Limb (tissue), 2 donors: ENCODE results near the gene BAIAP3.
"Not testable (repeated sequence)": the region's sequence is repeated elsewhere in the genome, so short reads cannot be mapped to it uniquely, and the experiment has no call there.

ENCODE experiments used
- DNase-seq, 2 donors: peaks; one replicate each; pipeline ENCODE4 v3.0.0-alpha.2; 2016; ENCODE audit errors: extremely low spot score in 2 of 2

BAIAP3 gene

DNA sequence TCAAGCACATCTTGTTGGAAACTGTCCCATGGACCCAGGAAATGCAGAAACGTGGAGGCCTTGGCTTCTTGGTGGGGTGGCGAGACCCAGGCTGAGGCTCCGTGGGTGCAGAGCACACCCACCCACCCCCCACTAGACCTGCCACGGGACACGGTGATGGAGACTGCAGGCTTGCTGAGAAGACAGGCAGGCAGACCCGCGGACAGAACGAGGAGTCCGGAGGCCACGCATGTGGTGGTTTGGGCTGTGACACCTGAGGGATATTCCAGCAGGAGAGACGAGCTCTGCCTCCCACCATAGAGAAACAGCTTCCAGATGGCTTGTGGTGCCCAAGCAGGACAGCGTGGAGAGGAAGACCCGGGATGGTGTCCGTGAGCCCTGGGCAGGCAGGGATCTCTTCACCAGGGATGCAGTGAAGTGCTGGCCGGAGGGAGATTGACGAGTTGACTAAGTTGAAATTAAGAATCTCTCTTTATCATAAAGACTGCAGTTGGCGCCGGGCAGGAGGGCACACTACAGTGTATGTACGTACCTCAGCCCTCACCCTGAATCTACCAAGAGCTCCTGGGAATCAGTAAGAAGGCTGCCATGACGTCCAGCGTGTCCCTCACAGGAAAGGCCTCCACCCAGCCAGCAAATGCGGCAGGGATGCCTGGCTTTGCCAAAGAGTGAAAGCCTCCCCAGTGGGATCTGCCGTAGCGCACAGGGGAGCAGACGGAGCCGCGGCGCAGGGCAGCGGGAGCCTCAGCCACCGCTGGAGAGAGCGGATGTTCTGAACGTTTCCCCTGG is 15.8 kb upstream of the BAIAP3 start:
- DNase-seq = no peak

DNA sequence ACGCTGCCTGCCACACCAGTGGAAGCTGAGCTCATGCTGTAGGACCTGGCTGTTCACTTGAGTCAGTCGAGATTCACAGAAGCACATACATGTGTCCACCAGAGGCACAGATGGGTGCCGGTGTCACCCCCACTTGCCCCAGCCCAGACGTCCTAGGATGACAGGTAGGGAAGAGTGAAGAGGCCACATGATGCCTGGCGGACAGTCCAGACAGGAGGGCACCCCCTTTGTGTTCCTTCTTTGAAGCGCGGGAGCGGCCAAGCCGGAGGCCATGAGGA is 15.2 kb upstream of the BAIAP3 start:
- no peak for DNase-seq

DNA sequence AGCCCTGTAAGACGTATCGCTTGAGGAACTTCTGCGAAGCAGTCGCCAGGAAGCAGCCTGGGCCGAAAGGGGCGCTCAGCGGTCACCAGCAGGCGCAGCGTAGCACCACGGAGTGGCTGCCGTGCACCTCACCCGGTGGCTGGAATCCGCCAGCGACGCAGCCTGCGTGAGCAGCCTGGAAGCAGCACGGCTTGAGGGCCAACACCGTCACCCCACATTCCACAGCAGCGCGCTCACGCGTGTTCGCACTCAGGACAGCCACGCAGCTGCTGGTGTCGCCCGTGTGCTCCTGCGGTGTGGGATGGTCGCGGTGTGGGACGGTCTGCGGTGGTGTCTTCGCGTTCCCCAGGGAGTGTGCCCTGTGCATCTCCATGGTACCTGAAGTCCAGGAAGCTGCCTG is 14.4 kb upstream of the BAIAP3 start:
- DNase-seq = no peak

DNA sequence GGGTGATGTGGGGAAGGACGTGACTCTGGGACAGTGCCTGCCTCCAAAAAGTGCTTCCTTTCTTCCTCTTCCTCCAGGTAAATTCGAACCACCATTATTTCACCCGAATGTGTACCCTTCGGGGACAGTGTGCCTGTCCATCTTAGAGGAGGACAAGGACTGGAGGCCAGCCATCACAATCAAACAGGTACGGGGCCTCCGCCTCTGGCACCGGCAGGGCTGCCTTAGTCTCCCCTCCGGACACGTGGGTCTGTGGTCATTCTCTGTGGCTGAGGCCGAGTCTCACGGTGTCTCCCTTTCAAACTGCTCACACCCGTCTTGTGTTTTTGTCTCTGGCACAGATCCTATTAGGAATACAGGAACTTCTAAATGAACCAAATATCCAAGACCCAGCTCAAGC is 13.3 kb upstream of the BAIAP3 start:
- no peak for DNase-seq

DNA sequence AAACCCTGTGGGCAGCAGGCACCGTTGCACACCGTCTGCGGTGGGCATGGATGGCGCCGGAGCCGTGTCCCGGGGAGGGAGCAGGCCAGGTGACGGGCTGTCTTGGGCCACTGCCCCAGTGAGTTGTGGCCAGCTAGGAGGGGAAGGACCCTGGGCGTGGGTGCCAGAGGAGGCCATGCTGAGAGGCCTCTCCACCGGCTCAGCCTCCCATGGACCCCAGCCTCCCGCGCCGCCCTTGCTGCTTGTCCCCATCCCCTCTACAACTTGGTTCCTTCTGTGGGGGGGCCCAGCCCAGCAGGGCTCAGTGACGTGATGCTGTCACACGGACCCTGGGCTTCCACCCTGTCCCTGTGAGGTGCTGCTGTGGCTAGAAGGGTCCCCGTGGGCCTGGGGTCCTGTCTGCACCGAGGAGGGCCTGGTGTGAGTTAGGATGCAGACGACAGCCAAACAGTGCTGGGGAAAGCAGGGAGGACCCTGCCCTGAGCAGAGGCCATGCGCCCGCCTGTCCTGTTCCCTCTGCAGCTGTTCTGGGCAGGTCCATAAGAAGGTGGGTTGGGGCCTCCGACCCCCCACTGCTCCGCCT is 12.7 kb upstream of the BAIAP3 start:
- DNase-seq = no peak

DNA sequence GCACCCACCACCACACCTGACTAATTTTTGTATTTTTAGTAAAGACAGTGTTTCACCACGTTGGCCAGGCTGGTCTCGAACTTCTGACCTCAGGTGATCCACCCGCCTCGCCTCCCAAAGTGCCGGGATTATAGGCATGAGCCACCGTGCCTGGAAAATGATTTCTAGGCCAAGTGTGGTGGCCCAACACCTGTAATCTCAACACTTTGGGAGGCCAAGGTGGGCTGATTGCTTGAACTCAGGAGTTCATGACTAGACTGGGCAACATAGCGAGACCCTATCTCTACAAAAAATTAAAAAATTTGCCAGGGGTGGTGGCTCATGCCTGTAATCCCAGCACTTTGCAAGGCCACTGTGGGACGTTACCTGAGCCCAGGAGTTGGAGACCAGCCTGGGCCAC is 11.0 kb upstream of the BAIAP3 start:
- DNase-seq = no peak

DNA sequence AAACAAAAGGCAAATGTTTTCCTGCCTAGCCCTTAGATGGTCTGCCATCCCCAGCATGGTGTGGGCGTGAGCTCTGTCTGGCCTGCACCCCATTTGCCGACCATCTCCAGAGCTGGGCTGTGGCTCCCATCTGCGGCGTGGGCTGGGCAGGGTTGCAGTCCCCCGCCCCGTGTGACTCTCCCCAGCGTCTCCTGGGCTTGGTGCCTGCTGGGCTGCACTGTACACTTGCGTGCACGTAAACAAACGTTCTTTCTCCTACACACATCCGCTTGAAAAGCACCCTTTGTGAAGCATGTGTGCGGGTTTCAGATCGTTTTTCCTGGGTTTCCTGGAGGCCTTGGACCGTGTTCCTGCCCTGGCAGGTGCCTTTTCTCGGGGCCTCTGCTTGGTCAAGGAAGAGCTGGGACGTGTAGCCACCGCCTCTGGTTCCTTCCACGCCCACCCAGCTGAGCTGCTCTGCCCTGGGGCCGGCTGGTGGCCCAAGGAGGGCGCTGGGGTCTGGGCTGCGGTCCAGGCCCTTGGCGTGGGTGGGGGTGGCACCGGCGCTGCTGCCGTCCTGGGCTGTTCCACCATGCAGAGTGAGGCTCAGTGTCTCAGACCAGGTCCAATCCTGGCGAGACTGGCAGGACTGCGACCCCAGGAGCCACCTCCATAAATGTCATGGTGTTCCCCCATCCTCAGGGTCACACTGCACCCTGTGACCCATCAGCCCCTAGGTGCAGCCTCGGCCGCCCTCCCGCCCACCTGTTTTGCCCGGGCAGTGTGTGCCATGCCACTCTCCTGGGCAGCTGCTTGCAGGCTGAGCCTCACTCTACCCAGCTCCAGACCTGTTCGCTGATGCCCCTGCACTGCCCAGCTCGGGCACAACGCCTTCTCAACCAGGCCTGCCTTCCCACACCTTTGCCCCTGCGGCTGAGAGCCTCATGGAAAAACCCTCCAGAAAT is 9.9 kb upstream of the BAIAP3 start:
- no peak for DNase-seq

DNA sequence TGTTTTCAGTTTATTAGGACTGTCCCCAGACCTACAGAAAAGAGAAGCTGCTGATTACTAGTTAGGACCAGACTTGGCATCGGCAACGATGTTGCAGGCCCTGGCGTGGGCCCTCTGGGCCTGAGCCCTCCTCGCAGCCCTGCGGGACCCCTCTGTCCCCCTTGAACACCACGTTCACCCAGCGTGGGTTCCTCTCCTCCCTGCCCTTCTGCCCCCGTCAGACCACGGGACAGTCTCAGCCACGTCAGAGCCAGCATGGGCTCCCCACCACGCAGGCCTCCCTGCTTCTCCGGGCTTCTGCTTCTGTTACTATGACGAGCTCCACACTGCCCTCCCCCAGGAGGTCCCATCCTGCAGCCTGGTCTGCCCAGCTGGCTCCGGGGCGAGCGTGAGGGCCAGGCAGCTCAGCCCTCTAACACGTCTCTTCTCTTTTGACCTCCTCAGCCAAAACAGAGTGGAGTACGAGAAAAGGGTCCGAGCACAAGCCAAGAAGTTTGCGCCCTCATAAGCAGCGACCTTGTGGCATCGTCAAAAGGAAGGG is 9.1 kb upstream of the BAIAP3 start:
- DNase-seq = no peak

DNA sequence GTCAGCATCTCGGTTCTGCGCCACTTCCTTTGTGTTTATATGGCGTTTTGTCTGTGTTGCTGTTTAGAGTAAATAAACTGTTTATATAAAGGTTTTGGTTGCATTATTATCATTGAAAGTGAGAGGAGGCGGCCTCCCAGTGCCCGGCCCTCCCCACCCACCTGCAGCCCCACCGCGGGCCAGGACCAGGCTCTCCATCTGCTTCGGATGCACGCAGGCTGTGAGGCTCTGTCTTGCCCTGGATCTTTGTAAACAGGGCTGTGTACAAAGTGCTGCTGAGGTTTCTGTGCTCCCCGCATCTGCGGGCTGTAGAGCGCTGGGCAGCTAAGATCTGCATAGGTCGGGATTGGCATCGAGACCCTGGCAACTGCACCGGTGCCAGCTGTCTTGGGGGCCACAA is 8.2 kb upstream of the BAIAP3 start:
- DNase-seq = no peak

DNA sequence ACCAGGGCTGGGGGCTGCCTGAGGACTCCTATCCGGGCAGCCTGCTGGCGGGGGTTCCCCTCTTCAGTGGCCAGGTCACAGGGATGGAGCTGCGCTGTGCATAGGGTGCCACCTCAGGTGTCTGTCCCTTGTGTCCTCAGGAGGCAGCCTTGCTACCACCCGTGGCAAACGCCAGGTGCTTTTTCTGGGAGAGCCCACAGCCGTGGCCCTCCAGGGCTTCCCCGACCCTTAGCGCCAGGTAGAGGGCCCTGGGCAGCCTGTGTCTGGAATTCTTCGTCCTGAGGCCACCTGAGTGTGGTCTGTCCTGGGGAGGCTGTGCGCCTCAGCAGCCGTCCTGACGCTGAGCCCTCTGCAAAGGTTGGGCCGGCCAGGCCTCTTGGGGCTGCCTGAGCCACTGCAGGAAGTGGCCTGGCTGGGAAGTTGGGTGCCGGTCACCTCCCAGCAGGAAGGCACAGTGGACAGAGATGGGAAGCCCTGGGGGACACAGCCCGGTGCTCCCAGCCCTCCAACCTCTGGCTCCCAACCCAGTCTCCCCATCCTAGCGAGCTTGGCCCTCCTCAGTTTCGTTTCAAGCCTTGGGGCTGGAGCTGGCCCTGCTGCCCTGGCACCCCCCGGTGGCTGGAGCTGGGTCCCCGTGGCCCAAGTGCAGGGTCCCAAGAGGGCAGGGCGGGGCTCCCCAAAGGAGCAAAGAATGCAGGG is 7.6 kb upstream of the BAIAP3 start:
- DNase-seq = no peak

DNA sequence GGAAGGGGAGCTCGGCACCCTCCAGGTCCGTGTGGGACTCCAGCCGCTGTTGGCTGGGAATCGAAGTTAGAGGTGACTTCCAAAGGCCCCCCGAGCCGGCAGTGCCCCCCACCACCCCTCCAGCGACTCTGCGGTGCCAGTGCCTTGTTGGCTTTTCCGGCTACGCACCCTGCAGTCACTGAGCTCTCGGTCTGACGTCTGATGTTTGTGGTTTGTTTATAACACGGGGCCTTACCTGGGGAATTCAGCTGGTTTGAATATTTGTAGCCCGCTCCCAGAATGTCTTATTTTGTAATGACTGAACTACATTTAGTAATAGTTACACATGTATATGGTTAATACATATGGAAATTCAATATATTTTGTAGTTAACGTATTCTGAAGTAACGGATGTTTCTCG is 7.1 kb upstream of the BAIAP3 start:
- no peak for DNase-seq

DNA sequence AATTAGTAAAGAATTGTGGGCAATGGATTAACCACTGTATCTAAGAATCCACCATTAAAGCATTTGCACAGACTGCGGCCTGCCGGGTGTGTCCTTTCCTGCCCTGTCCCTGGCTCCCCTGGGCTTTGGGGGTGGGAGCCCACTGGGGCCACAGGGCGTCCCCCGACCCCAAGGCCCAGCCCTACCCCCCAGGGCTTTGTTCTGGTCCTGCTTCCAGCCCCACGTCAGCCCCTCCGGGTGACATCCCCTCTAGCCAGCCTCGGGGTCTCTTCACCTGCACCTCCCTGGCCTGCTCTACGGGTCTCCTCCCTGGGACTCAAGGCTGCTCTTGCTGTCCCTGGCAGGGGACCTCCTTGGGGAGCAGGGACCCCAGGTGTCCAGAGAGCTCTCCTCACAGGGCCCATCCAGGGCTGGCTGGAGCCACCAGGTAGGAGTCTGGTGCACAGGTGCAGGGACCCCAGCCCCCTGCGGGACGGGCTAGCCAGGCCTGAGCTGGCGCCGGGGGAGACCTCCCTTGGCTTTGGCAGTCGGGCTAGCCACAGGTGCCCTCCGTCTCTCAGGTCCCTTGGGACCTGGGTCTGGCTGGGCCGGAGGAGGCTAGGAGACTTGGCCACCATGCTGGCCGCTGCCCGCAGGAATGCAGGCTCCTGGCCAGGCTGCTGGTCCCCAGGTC is 6.4 kb upstream of the BAIAP3 start:
- no peak for DNase-seq

DNA sequence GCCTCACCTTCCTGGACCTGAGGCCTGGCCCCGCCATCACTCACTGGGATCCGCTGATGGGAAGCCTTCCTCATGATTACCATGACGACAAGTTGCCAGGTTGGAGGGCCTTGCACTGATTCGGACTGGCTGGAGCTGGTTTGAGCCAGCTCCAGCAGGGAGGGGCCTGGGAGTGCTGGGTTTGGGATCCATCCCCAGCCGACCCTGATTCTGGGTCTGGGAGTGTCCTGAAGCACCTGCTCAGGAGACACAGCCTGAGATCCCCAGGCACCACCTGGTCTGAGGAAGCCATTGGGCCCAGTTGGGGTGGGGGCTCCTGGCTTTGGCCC is 5.9 kb upstream of the BAIAP3 start:
- DNase-seq = no peak

DNA sequence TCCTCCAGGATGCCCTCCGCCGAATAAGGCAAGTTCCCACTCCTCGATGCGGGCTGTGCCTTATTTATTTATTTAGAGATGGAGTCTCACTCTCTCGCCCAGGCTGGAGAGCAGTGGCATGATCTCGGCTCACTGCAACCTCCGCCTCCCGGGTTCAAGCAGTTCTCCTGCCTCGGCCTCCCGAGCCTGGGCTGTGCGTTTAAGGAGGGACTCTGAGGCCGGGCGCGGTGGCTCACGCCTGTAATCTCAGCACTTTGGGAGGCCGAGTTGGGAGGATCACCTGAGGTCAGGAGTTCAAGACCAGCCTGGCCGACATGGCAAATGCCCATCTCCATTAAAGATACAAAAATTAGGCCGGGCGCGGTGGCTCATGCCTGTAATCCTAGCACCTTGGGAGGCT is 5.3 kb upstream of the BAIAP3 start:
- not testable (repeated sequence) for DNase-seq

DNA sequence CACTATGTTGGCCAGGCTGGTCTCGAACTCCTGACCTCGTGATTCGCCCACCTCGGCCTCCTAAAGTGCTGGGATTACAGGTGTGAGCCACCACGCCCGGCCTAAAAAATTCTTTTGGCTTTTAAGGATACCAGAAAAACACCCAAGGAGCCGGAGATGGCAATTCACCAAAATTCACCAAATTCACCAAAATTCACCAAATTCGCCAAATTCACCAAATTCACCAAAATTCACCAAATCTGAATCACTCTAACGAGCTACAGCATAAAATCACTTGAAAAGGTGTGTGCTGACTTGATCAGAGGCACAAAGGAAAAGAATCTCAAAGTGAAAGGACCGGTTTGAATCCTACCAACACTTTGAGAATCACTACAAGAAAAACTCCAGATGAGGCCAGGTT is 4.5 kb upstream of the BAIAP3 start:
- not testable (repeated sequence) for DNase-seq

DNA sequence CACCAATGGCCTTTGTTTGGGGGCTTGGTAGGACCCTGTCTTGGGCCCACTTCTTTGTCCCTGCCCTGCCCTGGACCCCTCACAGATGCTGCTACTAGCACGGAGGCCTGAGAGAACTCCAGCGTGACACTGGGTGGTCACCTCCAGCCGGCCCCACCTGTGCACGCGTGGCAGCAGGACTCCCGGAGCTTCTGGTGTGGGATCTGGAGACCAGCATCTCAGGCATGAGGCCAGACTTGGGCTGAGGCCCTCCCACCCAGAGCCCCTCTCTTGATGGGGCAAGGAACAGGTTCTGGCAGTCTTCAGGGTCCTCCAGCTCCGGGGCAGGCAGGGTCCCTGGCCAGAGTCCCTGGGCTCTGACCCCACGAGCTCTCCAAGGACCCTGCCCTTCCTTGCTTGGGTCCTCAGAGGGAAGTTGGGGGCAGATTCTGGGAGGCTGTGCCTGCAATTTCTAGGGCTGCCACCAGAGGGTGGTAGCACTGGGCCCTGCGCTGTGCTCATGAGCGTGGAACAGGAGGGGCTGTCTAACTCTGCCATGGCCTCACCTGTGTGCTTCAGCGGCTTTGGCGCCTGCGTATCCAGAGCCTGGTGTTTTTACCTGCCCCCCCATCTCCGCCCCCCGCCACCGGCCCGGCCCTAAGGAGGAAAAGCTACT is 3.1 kb upstream of the BAIAP3 start:
- no peak for DNase-seq

DNA sequence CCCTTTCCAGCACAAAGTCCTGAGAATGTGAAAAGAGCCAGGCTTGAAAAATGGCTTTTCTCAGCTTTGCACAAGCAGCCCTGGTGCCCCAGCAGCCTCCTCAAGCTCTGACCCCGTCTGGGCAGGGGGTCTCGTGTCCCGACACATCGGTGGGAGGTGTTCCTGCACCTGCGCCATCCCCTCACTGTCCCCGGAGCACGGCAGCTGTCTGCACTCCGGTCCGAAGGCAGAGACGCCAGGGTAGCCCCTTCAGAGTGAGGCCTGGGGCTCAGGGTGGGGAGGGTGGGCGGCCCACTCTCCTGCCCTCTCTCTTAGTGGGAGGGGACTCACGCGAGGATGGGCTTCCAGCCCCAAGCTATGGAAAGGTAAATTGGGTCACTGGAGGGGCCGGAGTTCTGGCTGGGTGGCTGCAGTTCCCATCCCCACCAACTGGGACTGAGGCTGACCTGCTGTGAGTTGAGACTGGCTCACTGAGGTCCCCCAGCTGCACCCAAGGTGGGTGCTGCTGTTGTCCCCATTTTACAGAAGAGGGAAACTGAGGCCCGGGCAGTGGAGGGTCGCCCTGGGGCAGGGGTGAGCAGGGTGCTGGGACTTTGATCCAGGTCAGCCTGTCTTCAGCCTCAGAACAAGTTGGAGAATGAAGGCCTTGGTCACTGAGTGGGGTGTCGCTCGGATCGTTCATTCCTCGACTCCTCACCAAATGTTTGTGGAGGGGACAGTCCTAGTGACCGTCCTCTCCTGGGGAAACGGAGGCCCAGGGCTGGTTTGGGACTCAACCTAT is 2.3 kb upstream of the BAIAP3 start:
- DNase-seq = no peak

DNA sequence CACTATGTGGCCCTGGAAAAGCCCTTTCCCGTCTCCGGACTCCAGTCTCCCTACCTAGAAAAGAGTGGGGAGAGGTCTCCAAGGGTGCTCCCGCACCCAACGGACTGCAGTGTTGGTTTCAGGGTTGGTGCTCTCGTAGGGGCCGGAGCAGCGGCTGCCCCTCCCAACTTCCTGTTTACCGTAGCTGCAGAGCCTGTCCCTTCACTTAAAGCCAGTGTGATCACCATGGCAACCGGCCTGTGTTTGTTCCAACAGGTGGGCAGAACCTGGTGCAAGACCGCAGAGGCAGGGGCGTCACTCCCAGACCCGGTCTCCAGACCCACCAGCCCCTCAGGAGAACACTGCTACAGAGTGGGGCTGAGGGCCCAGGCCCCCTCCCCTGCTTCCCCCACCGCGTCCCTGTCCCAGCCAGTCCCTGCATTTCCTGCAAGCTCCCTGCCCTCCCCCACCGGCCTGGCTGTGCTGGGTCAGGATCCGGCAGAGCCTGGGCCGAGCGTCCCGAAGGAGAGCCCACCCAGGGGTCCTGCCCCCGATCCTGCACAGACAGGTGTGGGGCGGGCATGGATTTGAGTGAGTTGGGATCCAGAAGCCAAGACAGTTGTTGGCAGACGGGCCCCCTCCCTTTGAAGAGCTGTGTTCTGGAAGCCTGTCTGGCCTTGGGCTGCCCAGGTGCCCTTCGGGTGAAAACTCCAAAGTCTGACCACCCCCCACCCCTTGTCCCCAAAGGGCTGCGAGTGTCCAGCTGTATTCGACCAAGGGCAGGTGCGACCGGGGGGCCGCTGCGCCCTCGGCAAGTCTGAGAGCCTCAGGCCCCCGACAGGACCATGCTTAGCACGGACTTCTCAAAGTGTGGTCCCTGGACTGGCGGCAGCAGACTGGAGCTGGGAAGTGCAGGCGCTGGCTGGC is 1.5 kb upstream of the BAIAP3 start:
- DNase-seq = no peak

DNA sequence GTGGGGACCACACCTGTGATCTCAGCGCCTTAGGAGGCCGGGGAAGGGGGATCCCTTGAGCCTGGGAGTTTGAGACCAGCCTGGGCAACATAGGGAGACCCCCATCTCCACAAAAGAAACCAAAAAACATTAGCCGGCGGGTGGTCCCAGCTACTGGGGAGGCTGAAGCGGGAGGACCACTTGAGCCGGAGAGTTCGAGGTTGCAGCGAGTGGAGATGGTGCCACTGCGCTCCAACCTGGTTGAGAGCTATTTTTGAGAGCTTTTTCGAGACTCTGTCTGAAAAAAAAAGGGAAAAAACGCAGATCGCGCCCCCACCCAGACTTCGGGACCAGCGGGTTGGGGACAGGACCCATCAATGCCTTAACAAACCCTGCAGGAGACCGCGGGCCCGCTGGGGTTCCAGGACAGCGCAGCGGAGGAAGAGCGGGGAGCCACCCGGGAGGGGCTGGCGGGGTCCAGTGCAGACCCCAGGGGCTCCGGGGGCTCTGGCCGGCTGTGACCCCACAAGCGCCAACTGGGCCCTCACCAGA is 762 bp upstream of the BAIAP3 start:
- no peak for DNase-seq
